H1 (cell line): Measurements from ENCODE around the gene SUZ12.
"Not testable (repeated sequence)": the region's sequence is repeated elsewhere in the genome, so short reads cannot be mapped to it uniquely, and the experiment has no call there.

ENCODE experiments used
- CHD2 ChIP-seq: IDR thresholded peaks from 2 replicates; pipeline ENCODE4 v1.6.1; 2012; ENCODE audit warnings: low read length, improper control_type of control experiment
- EZH2 ChIP-seq: fragments of 200-600 bp; sonication (generic); IDR thresholded peaks from 2 replicates; pipeline ENCODE4 v1.7.1; 2012; ENCODE audit warnings: low read depth, mild to moderate bottlenecking, moderate library complexity, low read length, inconsistent platforms; ENCODE audit not compliant: severe bottlenecking
- NRF1 ChIP-seq: IDR thresholded peaks from 2 replicates; pipeline ENCODE4 v1.6.1; 2011; ENCODE audit warnings: mild to moderate bottlenecking, low read depth, low read length, improper control_type of control experiment
- POLR2A ChIP-seq, 2 experiments: IDR thresholded peaks; 1 replicate in 1 of 2; 2 replicates in 1 of 2; pipeline ENCODE4 v1.6.1; 2011; ENCODE audit warnings: low read depth in 2 of 2, low read length in 2 of 2, mild to moderate bottlenecking in 2 of 2; ENCODE audit errors: control extremely low read depth in 1 of 2
- RFX5 ChIP-seq: IDR thresholded peaks from 2 replicates; pipeline ENCODE4 v1.6.1; 2011; ENCODE audit warnings: low read depth, low read length, improper control_type of control experiment, borderline replicate concordance
- TAF1 ChIP-seq: IDR thresholded peaks from 2 replicates; pipeline ENCODE4 v1.6.1; 2011; ENCODE audit warnings: mild to moderate bottlenecking, low read depth, low read length
- TF ChIP-seq, protein P1 (sequence below), 3 experiments: IDR thresholded peaks; 1 replicate in 2 of 3; 2 replicates in 1 of 3; pipeline versions ENCODE4 v1.5.1 to v1.6.1; 2011; ENCODE audit warnings: low read length in 3 of 3, mild to moderate bottlenecking in 3 of 3, inconsistent platforms in 2 of 3, low read depth in 1 of 3, moderate library complexity in 1 of 3; ENCODE audit not compliant: insufficient read depth in 1 of 3; ENCODE audit errors: control extremely low read depth in 1 of 3

- TF ChIP-seq TAF1; POLR2A (IDR thresholded peaks at IDR 0.05; ENCODE audit: control extremely low read depth in 1 of 2, low read depth in 2 of 2, low read length in 2 of 2); CHD2; EZH2; NRF1; RFX5: not testable (repeated sequence)
- TF ChIP-seq, protein P1, sequence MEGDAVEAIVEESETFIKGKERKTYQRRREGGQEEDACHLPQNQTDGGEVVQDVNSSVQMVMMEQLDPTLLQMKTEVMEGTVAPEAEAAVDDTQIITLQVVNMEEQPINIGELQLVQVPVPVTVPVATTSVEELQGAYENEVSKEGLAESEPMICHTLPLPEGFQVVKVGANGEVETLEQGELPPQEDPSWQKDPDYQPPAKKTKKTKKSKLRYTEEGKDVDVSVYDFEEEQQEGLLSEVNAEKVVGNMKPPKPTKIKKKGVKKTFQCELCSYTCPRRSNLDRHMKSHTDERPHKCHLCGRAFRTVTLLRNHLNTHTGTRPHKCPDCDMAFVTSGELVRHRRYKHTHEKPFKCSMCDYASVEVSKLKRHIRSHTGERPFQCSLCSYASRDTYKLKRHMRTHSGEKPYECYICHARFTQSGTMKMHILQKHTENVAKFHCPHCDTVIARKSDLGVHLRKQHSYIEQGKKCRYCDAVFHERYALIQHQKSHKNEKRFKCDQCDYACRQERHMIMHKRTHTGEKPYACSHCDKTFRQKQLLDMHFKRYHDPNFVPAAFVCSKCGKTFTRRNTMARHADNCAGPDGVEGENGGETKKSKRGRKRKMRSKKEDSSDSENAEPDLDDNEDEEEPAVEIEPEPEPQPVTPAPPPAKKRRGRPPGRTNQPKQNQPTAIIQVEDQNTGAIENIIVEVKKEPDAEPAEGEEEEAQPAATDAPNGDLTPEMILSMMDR (IDR thresholded peaks at IDR 0.05; ENCODE audit: control extremely low read depth in 1 of 3, insufficient read depth in 1 of 3, low read depth in 1 of 3, low read length in 3 of 3): not testable (repeated sequence)
These were observed 110.9 kb downstream of the SUZ12 start for GRCh38 chr17:32047663-32048062.
